Hepatocyte (in vitro differentiated cells): ENCODE results near the gene TEX26.

Source experiments
- CTCF ChIP-seq: fragments of 200-600 bp; sonication (generic); IDR thresholded peaks from 2 replicates; pipeline ENCODE4 v1.5.1; 2016; ENCODE audit warnings: antibody characterized with exemption, mild to moderate bottlenecking; ENCODE audit not compliant: poor library complexity
- EZH2phosphoT487 ChIP-seq: fragments of 200-600 bp; sonication (generic); IDR thresholded peaks from one replicate; pipeline ENCODE4 v1.6.1; 2018; ENCODE audit warnings: antibody characterized with exemption, mild to moderate bottlenecking, low read depth, moderate library complexity; ENCODE audit not compliant: unreplicated experiment, severe bottlenecking

- no peak for TF ChIP-seq CTCF
- TF ChIP-seq EZH2phosphoT487 = no peak
These were observed 21.8 kb upstream of the TEX26 start for GRCh38 chr13:30910676-30911075.
